LoVo (cell line): ENCODE measurements around the gene IKZF2.
"Not testable (repeated sequence)": the region's sequence is repeated elsewhere in the genome, so short reads cannot be mapped to it uniquely, and the experiment has no call there.

Experiments used
- DNase-seq: peaks from one replicate; pipeline ENCODE4 v3.0.0-alpha.2; 2016; ENCODE audit warnings: low spot score

The IKZF2 gene

GRCh38 chr2:213036836-213037235, 114.6 kb downstream of the IKZF2 start:
- no peak for DNase-seq

- no peak for DNase-seq
Measured at GRCh38 chr2:213034585-213034984, 116.8 kb downstream of the IKZF2 start.

GRCh38 chr2:213032607-213033006, 118.8 kb downstream of the IKZF2 start:
- DNase-seq = no peak

- no peak for DNase-seq
Measured at GRCh38 chr2:213022987-213023386, 128.4 kb downstream of the IKZF2 start.

- DNase-seq = no peak
Measured at GRCh38 chr2:213021971-213022899, 129.2 kb downstream of the IKZF2 start.

GRCh38 chr2:213020913-213021312, 130.5 kb downstream of the IKZF2 start:
- DNase-seq = not testable (repeated sequence)

- no peak for DNase-seq
Measured at GRCh38 chr2:213020268-213020667, 131.1 kb downstream of the IKZF2 start.

- DNase-seq = no peak
Measured at GRCh38 chr2:213019368-213019767, 132.0 kb downstream of the IKZF2 start.

- no peak for DNase-seq
Measured at GRCh38 chr2:213018340-213018901, 133.0 kb downstream of the IKZF2 start.

GRCh38 chr2:213017404-213017803, 134.0 kb downstream of the IKZF2 start:
- DNase-seq = no peak

GRCh38 chr2:213016984-213017351, 134.4 kb downstream of the IKZF2 start:
- no peak for DNase-seq

- DNase-seq = no peak
Measured at GRCh38 chr2:213016166-213016983, 135.0 kb downstream of the IKZF2 start.

GRCh38 chr2:213015387-213016165, 135.8 kb downstream of the IKZF2 start:
- DNase-seq = no peak

GRCh38 chr2:213013979-213014378, 137.4 kb downstream of the IKZF2 start:
- DNase-seq = no peak

GRCh38 chr2:213011505-213011904, 139.9 kb downstream of the IKZF2 start:
- DNase-seq = no peak

- no peak for DNase-seq
Measured at GRCh38 chr2:213010106-213010779, 141.2 kb downstream of the IKZF2 start.

- DNase-seq = no peak
Measured at GRCh38 chr2:213007290-213007838, 144.0 kb downstream of the IKZF2 start.

GRCh38 chr2:213004197-213004821, 147.1 kb downstream of the IKZF2 start:
- DNase-seq = no peak

GRCh38 chr2:213002383-213002782, 149.0 kb downstream of the IKZF2 start:
- DNase-seq = no peak

- DNase-seq = no peak
Measured at GRCh38 chr2:213001297-213001910, 150.0 kb downstream of the IKZF2 start.
